Parathyroid adenoma (tissue), 2 donors: Measurements from ENCODE around the gene SLC6A20.

ENCODE experiments used
- H2AFZ ChIP-seq: fragments of 300-600 bp; sonication (generic); one replicate; pipeline ENCODE4 v1.7.0; 2017; ENCODE audit warnings: antibody characterized with exemption, mild to moderate bottlenecking
- H3K27ac ChIP-seq: fragments of 300-600 bp; sonication (generic); one replicate; pipeline ENCODE4 v1.7.0; 2017
- H3K27me3 ChIP-seq: fragments of 300-600 bp; sonication (generic); one replicate; pipeline ENCODE4 v1.7.0; 2017; ENCODE audit warnings: low read length; ENCODE audit not compliant: control insufficient read depth, insufficient read depth
- H3K36me3 ChIP-seq: fragments of 300-600 bp; sonication (generic); one replicate; pipeline ENCODE4 v1.7.0; 2017; ENCODE audit warnings: low read length; ENCODE audit not compliant: control insufficient read depth, insufficient read depth
- H3K4me1 ChIP-seq: fragments of 300-600 bp; sonication (generic); one replicate; pipeline ENCODE4 v1.7.0; 2017; ENCODE audit warnings: control low read depth
- H3K4me2 ChIP-seq: fragments of 300-600 bp; sonication (generic); one replicate; pipeline ENCODE4 v1.7.0; 2017; ENCODE audit warnings: low read length
- H3K4me3 ChIP-seq: fragments of 300-600 bp; sonication (generic); one replicate; pipeline ENCODE4 v1.7.0; 2017; ENCODE audit warnings: low read depth, low read length
- H3K79me2 ChIP-seq: fragments of 300-600 bp; sonication (generic); one replicate; pipeline ENCODE4 v1.7.0; 2017; ENCODE audit warnings: control low read depth
- H3K9ac ChIP-seq: fragments of 300-600 bp; sonication (generic); one replicate; pipeline ENCODE4 v1.7.0; 2017; ENCODE audit warnings: mild to moderate bottlenecking
- H3K9me3 ChIP-seq: fragments of 300-600 bp; sonication (generic); one replicate; pipeline ENCODE4 v1.7.0; 2017; ENCODE audit warnings: low read length; ENCODE audit not compliant: control insufficient read depth
- CTCF ChIP-seq: fragments of 300-600 bp; sonication (generic); IDR thresholded peaks from one replicate; pipeline ENCODE4 v1.7.0; 2017; ENCODE audit warnings: antibody characterized with exemption, mild to moderate bottlenecking
- donor health status: primary hyperparathyroidism.

The SLC6A20 gene

DNA sequence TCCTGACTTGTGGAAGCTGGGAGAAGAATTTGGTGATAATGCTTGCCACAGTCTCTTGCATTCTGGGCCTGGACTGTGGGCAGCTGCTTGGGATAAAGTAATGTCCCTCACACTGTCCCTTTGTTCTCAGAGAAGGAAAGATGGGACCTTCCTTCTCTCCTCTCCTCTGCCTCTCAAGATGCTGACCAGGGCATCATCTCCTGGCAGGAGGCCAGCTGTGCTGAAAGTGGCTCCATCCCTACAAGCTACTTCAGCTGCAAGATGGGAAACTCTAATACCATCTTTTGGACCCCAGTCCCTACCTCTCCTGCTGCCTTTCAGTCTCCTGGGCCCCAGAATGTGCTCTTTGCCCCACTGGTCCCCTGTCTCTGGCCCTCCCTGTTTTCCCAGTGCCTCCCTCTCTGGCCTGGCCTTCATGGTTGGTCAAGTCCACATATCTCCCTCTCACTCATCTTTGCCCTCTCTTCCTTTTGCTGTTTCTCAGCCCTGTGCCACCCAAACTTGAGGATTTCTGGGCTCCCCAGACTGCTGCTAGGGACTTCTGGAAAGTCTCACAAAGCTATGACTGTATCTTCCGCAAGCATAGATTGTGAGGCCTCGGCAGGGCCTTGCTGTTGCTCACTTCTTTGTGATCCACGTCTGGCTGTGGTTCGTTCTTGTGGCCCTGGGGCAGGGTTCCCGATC, 7.1 kb upstream of the SLC6A20 start:
- no peaks in the 10 kb centered on the region for H3K4me1 ChIP-seq
- no peak overlapping the region for H3K9ac ChIP-seq
- H3K36me3 ChIP-seq = no peaks in the 10 kb centered on the region
- no peaks in the 10 kb centered on the region for H3K27me3 ChIP-seq
- H3K9me3 ChIP-seq = no peaks in the 10 kb centered on the region
- no peak overlapping the region for H3K4me2 ChIP-seq
- no peak overlapping the region for H3K27ac ChIP-seq
- H3K79me2 ChIP-seq = no peaks in the 10 kb centered on the region
- no peak overlapping the region for H2AFZ ChIP-seq
- TF ChIP-seq CTCF = no peak
- H3K4me3 ChIP-seq = no peak overlapping the region

DNA sequence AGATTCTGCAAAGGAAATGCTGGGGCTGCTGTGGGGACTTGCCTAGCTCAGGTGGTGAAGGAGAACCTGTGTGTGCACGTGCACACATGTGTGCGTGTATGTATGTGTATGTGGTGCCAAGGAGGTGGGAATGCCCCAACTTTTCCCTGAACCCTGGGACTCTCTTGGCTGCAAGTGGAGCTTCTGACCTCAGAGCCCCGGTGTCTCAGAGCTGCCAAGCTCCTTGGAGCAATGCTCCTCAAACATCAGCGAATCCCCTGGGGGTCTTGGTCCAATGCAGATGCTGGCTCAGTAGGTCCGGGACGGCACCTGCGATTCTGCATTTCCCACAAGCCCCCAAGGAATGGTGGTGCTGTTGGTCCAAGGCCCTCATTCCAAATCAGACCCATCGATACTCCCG, 5.8 kb upstream of the SLC6A20 start:
- Histone ChIP-seq H3K79me2 (no peaks in the 10 kb centered on the region), H3K9me3 (no peaks in the 10 kb centered on the region), H3K4me2 (no peak overlapping the region), H3K27me3 (no peaks in the 10 kb centered on the region), H3K9ac (no peak overlapping the region), H3K4me1 (no peaks in the 10 kb centered on the region), H3K36me3 (no peaks in the 10 kb centered on the region), H3K4me3 (no peak overlapping the region), H3K27ac (no peak overlapping the region), H2AFZ (no peak overlapping the region)
- TF ChIP-seq CTCF = no peak

DNA sequence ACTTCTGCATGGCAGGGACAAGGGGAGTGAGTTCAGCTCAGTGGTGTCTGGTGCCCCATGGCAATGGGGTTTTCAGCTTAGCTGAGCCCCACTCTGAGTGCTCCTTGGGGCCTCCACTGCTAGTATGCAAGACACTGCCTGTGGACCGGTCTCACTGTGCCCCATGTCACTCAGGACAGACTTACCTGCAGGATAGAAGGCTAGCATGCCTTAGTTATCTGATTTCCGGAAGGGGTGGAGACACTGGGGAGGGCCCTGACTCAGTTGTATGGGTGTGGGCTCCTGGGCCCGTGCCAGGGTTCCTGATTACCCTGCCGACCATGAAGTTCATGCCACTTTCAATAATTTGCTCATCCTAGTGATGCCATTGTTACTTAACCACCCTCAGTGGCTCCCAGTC, 4.3 kb upstream of the SLC6A20 start:
- no peak overlapping the region for H3K4me2 ChIP-seq
- no peak overlapping the region for H2AFZ ChIP-seq
- H3K9ac ChIP-seq = no peak overlapping the region
- TF ChIP-seq CTCF = no peak
- no peaks in the 10 kb centered on the region for H3K27me3 ChIP-seq
- no peaks in the 10 kb centered on the region for H3K79me2 ChIP-seq
- H3K27ac ChIP-seq = no peak overlapping the region
- H3K4me3 ChIP-seq = no peak overlapping the region
- no peaks in the 10 kb centered on the region for H3K4me1 ChIP-seq
- H3K9me3 ChIP-seq = no peaks in the 10 kb centered on the region
- H3K36me3 ChIP-seq = no peaks in the 10 kb centered on the region

DNA sequence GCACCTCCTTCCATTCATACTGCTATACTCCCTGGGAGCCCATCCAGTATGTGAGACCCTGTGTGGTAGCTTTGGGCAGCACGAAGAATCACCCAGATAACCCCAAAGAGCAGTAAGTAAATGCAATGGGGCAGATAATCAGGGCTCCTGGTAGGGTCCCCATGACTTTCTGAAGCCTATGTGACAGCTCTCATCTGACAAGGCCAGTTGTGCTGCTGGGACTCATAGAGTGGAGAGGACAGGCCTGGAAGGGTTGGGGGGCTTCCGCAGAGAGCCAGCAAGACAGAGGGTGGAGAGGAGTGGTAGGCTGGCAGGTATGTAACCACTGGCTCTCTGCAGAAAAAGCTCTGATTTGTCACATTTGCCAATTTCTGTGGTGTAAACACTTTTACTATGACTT, 3.2 kb upstream of the SLC6A20 start:
- TF ChIP-seq CTCF = no peak
- Histone ChIP-seq H3K4me1 (no peaks in the 10 kb centered on the region), H3K4me3 (no peak overlapping the region), H2AFZ (no peak overlapping the region), H3K9me3 (no peaks in the 10 kb centered on the region), H3K79me2 (no peaks in the 10 kb centered on the region), H3K36me3 (no peaks in the 10 kb centered on the region), H3K4me2 (no peak overlapping the region), H3K27ac (no peak overlapping the region), H3K27me3 (no peaks in the 10 kb centered on the region), H3K9ac (no peak overlapping the region)

GRCh38 chr3:45798034-45798433, 1.7 kb upstream of the SLC6A20 start:
- no peaks in the 10 kb centered on the region for H3K9me3 ChIP-seq
- H3K4me3 ChIP-seq = no peak overlapping the region
- no peak overlapping the region for H3K4me2 ChIP-seq
- no peak overlapping the region for H3K27ac ChIP-seq
- no peaks in the 10 kb centered on the region for H3K36me3 ChIP-seq
- H3K27me3 ChIP-seq = no peaks in the 10 kb centered on the region
- no peak for TF ChIP-seq CTCF
- H3K9ac ChIP-seq = no peak overlapping the region
- H2AFZ ChIP-seq = no peak overlapping the region
- no peaks in the 10 kb centered on the region for H3K79me2 ChIP-seq
- no peaks in the 10 kb centered on the region for H3K4me1 ChIP-seq
